Glomerular visceral epithelial cell (primary cell): ENCODE measurements around the gene PARD3.
A peak's percentile ranks its signal among the peaks of the same experiment; 100 is the strongest.
"Not testable (repeated sequence)": the region's sequence is repeated elsewhere in the genome, so short reads cannot be mapped to it uniquely, and the experiment has no call there.

ENCODE experiments used
- DNase-seq: peaks from one replicate; pipeline ENCODE4 v3.0.0-alpha.2; 2016; ENCODE audit errors: extremely low spot score

The PARD3 gene

GRCh38 chr10:34766811-34767494, 48.1 kb downstream of the PARD3 start:
- no peak for DNase-seq

- DNase-seq: no peak
These were observed 48.9 kb downstream of the PARD3 start for GRCh38 chr10:34766266-34766600.

DNA sequence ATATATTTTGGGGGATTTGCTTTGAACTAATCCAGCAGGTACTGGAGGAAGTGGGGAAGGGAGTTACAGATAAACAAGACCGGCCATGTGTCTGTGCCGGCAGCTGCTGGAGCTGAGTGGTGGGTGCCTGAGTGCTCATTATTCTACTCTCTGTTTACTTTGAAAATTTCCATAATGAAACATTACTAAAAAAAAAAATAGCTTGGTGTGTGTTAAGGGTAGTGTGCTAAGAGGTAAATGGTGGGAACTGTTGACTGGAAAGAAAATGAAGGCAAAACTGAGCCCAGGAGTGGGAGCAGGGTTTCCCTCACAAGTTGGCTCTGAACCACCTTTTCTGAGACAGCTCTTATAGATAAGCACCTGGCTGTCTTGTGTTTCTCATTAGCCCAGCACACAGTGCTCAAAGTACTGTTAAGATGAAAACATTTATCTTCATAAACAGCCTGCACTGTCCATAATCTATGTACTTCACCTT, 50.6 kb downstream of the PARD3 start:
- no peak for DNase-seq

DNA sequence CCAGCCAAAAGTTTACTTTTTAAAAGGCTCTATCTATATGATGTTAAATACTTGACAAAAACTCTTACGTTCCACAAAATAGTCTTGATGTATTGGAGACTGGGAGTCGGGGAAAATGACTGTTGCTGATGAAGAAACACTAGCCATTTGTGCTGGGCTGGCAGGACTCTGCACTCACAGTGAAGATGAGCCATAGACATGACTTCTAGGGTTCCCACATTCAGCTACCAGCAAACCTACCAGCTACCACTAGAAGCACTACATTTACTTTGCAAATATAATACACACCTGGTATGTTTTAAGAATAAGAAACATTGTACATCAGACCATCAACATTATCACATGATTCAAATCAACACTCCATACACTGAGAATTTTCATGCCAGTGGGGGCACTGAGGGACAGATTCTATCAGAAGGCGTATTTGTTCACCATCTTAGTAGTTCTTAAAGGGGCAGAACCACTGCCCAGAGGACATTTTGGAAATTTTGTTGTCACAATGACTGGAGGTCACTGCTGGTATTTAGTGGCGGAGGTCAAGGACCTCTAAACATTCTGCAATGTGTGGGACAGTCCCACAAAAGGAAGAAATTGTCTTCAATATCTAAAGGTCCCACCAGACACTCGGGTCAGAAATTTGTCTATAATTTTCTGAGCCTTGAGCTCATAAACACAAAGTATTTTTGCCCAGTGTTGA, 52.3 kb downstream of the PARD3 start:
- DNase-seq: no peak

DNA sequence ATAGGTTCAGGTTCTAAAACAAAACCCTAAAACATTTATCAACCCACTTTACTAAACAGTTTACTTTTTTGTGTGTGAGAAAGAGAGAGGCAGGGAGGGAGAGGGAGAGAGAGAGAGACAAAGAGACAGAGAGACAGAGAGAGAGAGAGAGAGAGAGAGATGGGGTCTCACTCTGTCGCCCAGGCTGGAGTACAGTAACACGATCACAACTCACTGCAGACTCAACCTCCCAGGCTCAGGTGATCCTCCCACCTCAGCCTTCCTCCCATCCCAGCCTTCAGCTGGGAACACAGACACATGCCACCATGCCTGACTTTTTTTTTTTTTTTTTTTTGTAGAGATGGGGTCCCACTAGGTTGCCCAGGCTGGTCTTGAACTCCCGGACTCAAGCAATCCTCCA, 52.9 kb downstream of the PARD3 start:
- no peak for DNase-seq

DNA sequence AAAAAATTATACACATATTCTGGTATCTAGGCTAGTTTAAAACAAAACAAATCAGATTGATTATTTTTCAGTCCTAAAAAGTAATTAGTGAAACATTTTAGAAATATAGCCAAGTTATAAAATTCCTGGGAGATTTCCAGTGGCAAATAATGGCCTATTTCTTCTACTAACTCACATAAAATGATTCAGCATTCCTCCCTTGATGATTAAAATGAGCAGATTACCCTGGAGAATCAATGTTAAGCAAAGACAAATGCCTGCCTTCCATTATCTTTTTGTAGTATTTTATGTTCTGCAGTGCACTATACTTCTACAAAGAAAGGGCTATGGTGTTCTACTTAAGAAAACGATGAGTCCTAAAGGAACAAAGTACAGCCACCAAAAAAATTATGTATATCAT, 53.6 kb downstream of the PARD3 start:
- DNase-seq: no peak

DNA sequence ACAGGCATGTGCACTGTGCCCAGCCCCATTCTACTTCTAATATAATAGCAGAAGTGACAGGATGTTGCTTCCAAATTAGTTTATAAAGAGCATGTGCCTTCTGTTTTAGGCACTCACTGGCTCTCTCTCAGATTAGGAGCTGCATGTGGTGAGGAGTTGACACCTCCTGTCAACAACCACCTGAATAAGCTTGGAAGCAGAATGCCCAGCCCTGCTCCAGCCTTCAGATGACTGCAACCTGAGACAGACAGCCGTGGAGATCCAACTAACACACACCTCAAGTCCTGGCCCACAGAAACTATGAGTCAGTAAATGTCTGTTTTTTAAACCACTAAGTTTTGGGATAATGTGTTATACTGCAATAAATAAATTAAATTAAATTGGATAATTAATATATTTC, 54.5 kb downstream of the PARD3 start:
- peak; percentile 64 for DNase-seq

DNA sequence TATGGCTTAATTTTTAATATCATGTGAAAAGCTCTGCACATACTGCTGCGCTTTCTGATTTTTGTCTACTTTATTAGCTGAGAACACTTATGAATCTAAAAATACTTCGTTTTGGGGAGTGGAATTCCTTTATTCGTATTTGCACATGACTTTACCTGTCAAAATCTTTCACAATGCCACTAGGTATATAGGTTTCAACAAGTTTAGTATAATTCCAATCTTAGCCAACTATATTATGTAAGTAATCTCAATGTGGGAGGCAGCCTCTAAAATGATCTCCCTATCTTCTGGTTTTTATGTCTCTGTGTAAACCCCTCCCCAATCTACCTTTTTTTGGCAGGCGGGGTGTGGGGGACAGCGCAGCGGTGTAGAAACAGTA, 55.3 kb downstream of the PARD3 start:
- DNase-seq: no peak

GRCh38 chr10:34759161-34759836, 55.8 kb downstream of the PARD3 start:
- DNase-seq: no peak

GRCh38 chr10:34758447-34758996, 56.6 kb downstream of the PARD3 start:
- DNase-seq: peak; percentile 94

GRCh38 chr10:34757933-34758332, 57.2 kb downstream of the PARD3 start:
- DNase-seq: no peak

DNA sequence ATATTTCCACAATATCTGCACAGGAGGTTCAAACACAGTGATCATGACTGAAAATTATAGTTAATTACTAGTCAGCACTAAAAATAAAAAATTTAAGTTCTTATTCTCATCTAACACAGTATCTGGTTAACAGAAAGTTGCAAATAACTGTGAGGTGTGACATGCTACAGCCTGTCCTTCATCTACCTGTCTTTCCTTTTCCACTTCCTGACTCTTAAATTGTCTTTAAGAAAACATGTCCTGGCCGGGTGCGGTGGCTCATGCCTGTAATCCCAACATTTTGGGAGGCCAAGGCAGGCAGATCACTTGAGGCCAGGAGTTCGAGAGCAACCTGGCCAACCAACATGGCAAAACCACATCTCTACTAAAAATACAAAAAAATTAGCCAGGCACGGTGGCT, 57.9 kb downstream of the PARD3 start:
- not testable (repeated sequence) for DNase-seq

- DNase-seq: no peak
These were observed 58.5 kb downstream of the PARD3 start for GRCh38 chr10:34756584-34756983.

GRCh38 chr10:34753014-34753757, 61.9 kb downstream of the PARD3 start:
- no peak for DNase-seq

GRCh38 chr10:34751272-34751671, 63.8 kb downstream of the PARD3 start:
- DNase-seq: no peak

GRCh38 chr10:34750795-34751194, 64.3 kb downstream of the PARD3 start:
- DNase-seq: not testable (repeated sequence)

GRCh38 chr10:34748767-34749166, 66.3 kb downstream of the PARD3 start:
- DNase-seq: no peak

GRCh38 chr10:34748357-34748756, 66.7 kb downstream of the PARD3 start:
- DNase-seq: no peak

- DNase-seq: no peak
These were observed 69.0 kb downstream of the PARD3 start for GRCh38 chr10:34746094-34746493.

- no peak for DNase-seq
These were observed 69.9 kb downstream of the PARD3 start for GRCh38 chr10:34745244-34745643.

DNA sequence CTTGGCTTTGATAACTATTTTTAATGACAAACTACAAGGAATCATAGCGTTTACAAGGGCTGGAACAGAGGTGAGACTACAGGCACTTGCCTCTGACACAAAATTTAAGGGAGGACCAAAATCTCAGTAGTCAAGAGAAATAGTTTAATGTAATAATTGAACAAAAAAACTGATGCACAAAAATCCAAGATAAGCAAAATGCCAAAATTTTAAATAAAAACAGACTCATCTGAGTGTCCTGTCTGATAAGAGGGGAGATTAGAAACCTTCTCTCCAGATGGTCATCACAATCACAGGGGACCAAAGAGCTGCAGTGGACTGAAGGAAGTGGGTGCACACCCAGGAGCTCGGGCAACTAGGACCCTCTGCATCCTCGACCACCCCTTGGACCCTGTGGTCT, 70.5 kb downstream of the PARD3 start:
- no peak for DNase-seq

DNA sequence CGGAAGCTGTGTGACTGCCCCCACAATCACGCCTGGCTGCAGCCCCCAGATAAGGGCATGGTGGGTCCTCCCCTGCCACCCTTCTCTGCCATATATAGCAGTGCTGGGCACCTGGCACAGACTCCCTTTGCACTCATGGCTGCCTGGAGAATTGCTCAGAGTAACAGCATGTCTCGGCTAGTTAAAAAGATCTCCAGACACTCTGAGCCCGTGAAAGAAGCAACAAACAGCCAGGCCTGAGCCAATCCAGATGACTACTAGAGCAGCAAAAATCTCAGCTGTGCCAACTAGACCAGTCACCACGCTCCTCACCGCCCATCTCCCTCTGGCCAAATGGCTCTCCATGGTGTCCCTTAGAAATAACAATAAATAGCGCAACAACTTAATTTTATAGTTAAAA, 71.3 kb downstream of the PARD3 start:
- DNase-seq: peak; percentile 60
